ENCODE data around the gene ERI3.
A peak's percentile ranks its signal among the peaks of the same experiment; 100 is the strongest.
"Not testable (repeated sequence)": the region's sequence is repeated elsewhere in the genome, so short reads cannot be mapped to it uniquely, and the experiment has no call there.

The ERI3 gene

GRCh38 chr1:44233593-44233992 is 121.5 kb downstream of the ERI3 start:
- no peak for DNase-seq

- no peak for DNase-seq
Measured at GRCh38 chr1:44230796-44231195, 124.3 kb downstream of the ERI3 start.

- DNase-seq: no peak
Measured at GRCh38 chr1:44229435-44230167, 125.5 kb downstream of the ERI3 start.

GRCh38 chr1:44228218-44228617 is 126.8 kb downstream of the ERI3 start:
- no peak for DNase-seq

GRCh38 chr1:44227211-44227610 is 127.8 kb downstream of the ERI3 start:
- no peak for DNase-seq

- no peak for DNase-seq
Measured at GRCh38 chr1:44225761-44226160, 129.3 kb downstream of the ERI3 start.

GRCh38 chr1:44223187-44223610 is 131.9 kb downstream of the ERI3 start:
- no peak for DNase-seq

GRCh38 chr1:44222397-44223186 is 132.5 kb downstream of the ERI3 start:
- no peak for DNase-seq

GRCh38 chr1:44221769-44222168 is 133.3 kb downstream of the ERI3 start:
- DNase-seq: no peak

GRCh38 chr1:44220755-44221154 is 134.3 kb downstream of the ERI3 start:
- DNase-seq: no peak

GRCh38 chr1:44220001-44220751 is 134.9 kb downstream of the ERI3 start:
- no peak for DNase-seq

- no peak for DNase-seq
Measured at GRCh38 chr1:44219301-44219626, 135.8 kb downstream of the ERI3 start.

- no peak for DNase-seq
Measured at GRCh38 chr1:44218503-44219300, 136.4 kb downstream of the ERI3 start.

- DNase-seq: peak; percentile 50
Measured at GRCh38 chr1:44217809-44218410, 137.1 kb downstream of the ERI3 start.

- DNase-seq: peak; percentile 82
Measured at GRCh38 chr1:44213222-44214112, 141.6 kb downstream of the ERI3 start, which contains the start of gene DMAP1. TSS of gene DMAP1 (plus strand) at chr1:44213471. CDS start at chr1:44213754, 283 bp downstream.

- DNase-seq: no peak
Measured at GRCh38 chr1:44212355-44213221, 142.5 kb downstream of the ERI3 start.

GRCh38 chr1:44210595-44210994 is 144.5 kb downstream of the ERI3 start:
- DNase-seq: no peak

GRCh38 chr1:44208226-44208625 is 146.8 kb downstream of the ERI3 start:
- no peak for DNase-seq

GRCh38 chr1:44206545-44206944 is 148.5 kb downstream of the ERI3 start:
- DNase-seq: not testable (repeated sequence)

GRCh38 chr1:44200336-44200735 is 154.7 kb downstream of the ERI3 start:
- DNase-seq: no peak

Measured in activated CD4-positive, alpha-beta T cell treated with anti-CD3 and anti-CD28 coated beads for 1 hour (primary cell).